Inferior parietal cortex (tissue), 1 donor: Measurements from ENCODE around the gene ATP6V0A4.
"Not testable (repeated sequence)": the region's sequence is repeated elsewhere in the genome, so short reads cannot be mapped to it uniquely, and the experiment has no call there.

ENCODE experiments used
- DNase-seq: peaks from one replicate; pipeline ENCODE4 v3.0.0-alpha.2; 2016; ENCODE audit errors: extremely low spot score

ATP6V0A4 gene

GRCh38 chr7:138750901-138751464 lies 47.0 kb downstream of the ATP6V0A4 start:
- DNase-seq: no peak

- no peak for DNase-seq
These were observed 47.5 kb downstream of the ATP6V0A4 start for GRCh38 chr7:138750473-138750872.

- DNase-seq: no peak
These were observed 48.0 kb downstream of the ATP6V0A4 start for GRCh38 chr7:138749960-138750359.

GRCh38 chr7:138748666-138749065 lies 49.3 kb downstream of the ATP6V0A4 start:
- DNase-seq: no peak

- DNase-seq: no peak
These were observed 51.9 kb downstream of the ATP6V0A4 start for GRCh38 chr7:138746073-138746472.

- no peak for DNase-seq
These were observed 52.8 kb downstream of the ATP6V0A4 start for GRCh38 chr7:138745189-138745588.

GRCh38 chr7:138741453-138741735 lies 56.6 kb downstream of the ATP6V0A4 start:
- DNase-seq: no peak

- DNase-seq: no peak
These were observed 58.1 kb downstream of the ATP6V0A4 start for GRCh38 chr7:138739859-138740258.

- DNase-seq: peak; percentile 96
These were observed 59.3 kb downstream of the ATP6V0A4 start for GRCh38 chr7:138738551-138739335.

- DNase-seq: no peak
These were observed 59.9 kb downstream of the ATP6V0A4 start for GRCh38 chr7:138738114-138738513.

- no peak for DNase-seq
These were observed 62.6 kb downstream of the ATP6V0A4 start for GRCh38 chr7:138735399-138735798.

GRCh38 chr7:138731733-138732132 lies 66.3 kb downstream of the ATP6V0A4 start:
- DNase-seq: not testable (repeated sequence)

GRCh38 chr7:138729444-138729843 lies 68.6 kb downstream of the ATP6V0A4 start:
- DNase-seq: no peak

- DNase-seq: no peak
These were observed 70.5 kb downstream of the ATP6V0A4 start for GRCh38 chr7:138727336-138728099.

- DNase-seq: no peak
These were observed 71.7 kb downstream of the ATP6V0A4 start for GRCh38 chr7:138726288-138726687.

- no peak for DNase-seq
These were observed 77.7 kb downstream of the ATP6V0A4 start for GRCh38 chr7:138720286-138720685.

- DNase-seq: no peak
These were observed 81.1 kb downstream of the ATP6V0A4 start for GRCh38 chr7:138716889-138717288.

- no peak for DNase-seq
These were observed 84.8 kb downstream of the ATP6V0A4 start for GRCh38 chr7:138713191-138713590.

GRCh38 chr7:138712652-138713051 lies 85.3 kb downstream of the ATP6V0A4 start:
- DNase-seq: no peak

- no peak for DNase-seq
These were observed 87.2 kb downstream of the ATP6V0A4 start for GRCh38 chr7:138710536-138711385.

- no peak for DNase-seq
These were observed 92.8 kb downstream of the ATP6V0A4 start for GRCh38 chr7:138705167-138705566.

- DNase-seq: no peak
These were observed 96.5 kb downstream of the ATP6V0A4 start for GRCh38 chr7:138701537-138701923.
